GM13977 (cell line): ENCODE results near the gene CLOCK.
A peak's percentile ranks its signal among the peaks of the same experiment; 100 is the strongest.
"Not testable (repeated sequence)": the region's sequence is repeated elsewhere in the genome, so short reads cannot be mapped to it uniquely, and the experiment has no call there.

Experiments used
- DNase-seq: peaks from one replicate; pipeline ENCODE4 v3.0.0; 2012; ENCODE audit warnings: low spot score
- in situ Hi-C: fragments of 300-500 bp; cut with MboI; formaldehyde crosslinking; loops from one replicate; pipeline ENCODE4 v1.12.0; 2022; ENCODE audit warnings: low sequenced_read_pairs, low pct_unique_long_range_greater_than_20kb, mixed read lengths, inconsistent platforms; ENCODE audit not compliant: unreplicated experiment
- TF ChIP-seq, protein P1 (sequence below): IDR thresholded peaks from 2 replicates; pipeline ENCODE4 v1.5.1; 2012; ENCODE audit warnings: mild to moderate bottlenecking, control low read depth; ENCODE audit not compliant: insufficient read depth; ENCODE audit errors: extremely low read depth, missing control alignments

CLOCK gene

DNA sequence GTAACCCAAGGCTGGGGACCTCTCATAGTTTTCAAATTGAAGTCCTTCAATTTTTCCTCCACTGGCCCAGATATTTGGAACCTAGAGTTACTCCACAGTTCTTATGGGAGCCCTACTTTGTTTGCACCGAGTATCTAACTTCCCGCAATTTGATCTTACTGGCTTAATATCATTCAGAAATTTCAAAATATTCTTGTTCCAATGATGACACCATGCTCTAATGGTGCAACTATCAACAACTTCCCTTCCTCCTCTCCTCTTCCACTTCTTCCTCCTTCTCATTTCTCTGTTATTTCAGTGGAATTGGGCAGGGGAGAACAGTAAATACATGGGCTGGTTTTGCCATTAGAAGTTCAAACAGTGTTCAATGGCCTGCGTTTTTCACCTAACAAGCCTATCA, 25.1 kb upstream of the CLOCK start:
- TF ChIP-seq, protein P1, sequence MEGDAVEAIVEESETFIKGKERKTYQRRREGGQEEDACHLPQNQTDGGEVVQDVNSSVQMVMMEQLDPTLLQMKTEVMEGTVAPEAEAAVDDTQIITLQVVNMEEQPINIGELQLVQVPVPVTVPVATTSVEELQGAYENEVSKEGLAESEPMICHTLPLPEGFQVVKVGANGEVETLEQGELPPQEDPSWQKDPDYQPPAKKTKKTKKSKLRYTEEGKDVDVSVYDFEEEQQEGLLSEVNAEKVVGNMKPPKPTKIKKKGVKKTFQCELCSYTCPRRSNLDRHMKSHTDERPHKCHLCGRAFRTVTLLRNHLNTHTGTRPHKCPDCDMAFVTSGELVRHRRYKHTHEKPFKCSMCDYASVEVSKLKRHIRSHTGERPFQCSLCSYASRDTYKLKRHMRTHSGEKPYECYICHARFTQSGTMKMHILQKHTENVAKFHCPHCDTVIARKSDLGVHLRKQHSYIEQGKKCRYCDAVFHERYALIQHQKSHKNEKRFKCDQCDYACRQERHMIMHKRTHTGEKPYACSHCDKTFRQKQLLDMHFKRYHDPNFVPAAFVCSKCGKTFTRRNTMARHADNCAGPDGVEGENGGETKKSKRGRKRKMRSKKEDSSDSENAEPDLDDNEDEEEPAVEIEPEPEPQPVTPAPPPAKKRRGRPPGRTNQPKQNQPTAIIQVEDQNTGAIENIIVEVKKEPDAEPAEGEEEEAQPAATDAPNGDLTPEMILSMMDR, result no peak
- in situ Hi-C loops, result no loop called here
- DNase-seq, result no peak

DNA sequence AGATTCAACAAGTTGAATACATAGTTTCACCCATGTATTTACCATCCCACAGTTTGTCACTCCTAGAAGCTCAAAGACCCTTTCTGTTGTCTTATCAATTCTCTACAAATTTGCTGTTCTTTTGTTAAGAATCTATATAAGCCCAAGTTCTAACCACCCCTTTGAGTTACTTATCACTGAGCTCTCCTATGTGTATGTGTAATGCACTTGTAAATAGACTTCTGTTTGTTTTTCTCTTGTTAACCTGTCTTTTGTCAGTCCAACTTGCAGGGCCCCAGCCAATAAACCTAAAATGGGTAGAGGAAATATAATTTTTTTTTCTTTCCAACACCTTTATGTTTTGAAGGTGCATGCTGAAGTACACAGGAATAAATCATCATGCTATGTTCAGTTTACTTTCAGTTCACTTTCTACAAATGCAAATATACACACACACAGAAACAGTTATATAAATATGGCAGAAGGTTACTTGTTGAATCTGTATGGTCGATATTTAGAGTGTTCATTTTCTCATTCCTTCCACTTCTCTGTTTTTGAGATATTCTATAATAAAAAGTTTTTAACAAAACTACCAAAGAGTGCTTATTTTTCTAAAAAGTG, 22.3 kb upstream of the CLOCK start:
- TF ChIP-seq, protein P1, result no peak

DNA sequence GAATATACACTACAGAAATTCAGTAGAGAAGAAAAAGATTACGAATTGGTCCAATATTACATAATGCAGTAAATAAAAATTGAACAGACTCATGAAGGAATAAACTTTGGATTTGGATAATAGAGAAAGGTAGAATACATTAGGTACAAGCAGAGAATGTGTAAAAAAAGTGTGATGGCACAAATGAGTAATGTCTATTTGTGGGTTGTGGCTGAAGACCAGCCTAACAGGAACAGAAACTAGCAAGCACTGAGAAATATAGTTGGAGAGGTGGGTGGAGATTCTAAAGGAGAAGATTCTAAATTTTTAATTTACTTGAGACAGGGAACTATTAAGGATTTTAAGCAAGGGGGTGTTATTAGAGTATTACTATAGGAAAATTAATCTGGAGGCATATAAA, 15.2 kb upstream of the CLOCK start:
- TF ChIP-seq, protein P1, result no peak
- in situ Hi-C loops, result no loop called here
- peak; percentile 53 for DNase-seq

More for the DNA sequence above, 22.3 kb upstream of the CLOCK start:
- DNase-seq, result no peak
- in situ Hi-C loops, result no loop called here

DNA sequence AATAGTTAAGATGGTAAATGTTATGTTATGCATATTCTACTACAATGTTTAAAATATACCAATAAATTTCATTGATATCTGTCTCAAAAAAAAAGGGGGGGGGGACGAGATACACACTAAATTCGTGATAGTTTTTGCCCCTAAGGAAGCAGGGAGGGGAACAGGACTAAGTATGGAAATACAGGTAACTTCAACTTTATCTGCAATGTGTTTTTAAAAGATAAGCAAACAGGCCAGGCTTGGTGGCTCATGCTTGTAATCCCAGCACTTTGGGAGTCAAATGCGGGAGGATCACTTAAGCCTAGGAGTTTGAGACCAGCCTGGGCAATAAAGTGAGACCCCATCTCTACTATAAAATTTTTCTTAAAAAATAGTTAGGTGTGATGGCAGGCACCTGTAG, 13.4 kb upstream of the CLOCK start:
- no peak for DNase-seq
- TF ChIP-seq, protein P1, result no peak
- in situ Hi-C loops, result no loop called here

DNA sequence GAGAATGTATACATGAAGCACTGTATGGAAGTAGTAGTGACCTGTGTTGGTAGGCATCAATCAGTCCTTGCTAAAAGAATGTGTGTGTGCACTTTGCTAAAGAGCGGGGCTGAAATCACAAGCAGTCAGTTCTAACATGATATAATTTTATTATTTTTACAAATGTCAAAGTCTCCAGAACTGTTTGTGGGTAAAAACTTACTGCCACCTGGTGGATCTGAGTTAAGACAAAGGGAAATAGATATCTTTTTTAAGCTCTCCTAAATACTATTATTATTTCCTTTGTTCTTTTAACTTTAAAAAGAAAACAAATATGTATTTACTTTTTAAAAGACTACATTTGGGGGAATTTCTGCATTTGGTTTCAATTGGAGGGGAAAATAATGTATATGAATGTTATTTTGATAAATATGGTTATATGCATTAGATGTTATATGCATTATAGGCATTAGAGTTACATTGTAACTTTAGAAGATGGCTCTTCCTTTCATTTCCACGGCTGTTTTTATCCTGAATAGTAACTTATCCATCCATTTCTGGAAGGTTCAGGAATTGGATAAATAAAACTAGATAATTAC, 7.8 kb upstream of the CLOCK start:
- peak; percentile 25 for DNase-seq
- in situ Hi-C loops, result no loop called here
- TF ChIP-seq, protein P1, result peak; percentile 22

DNA sequence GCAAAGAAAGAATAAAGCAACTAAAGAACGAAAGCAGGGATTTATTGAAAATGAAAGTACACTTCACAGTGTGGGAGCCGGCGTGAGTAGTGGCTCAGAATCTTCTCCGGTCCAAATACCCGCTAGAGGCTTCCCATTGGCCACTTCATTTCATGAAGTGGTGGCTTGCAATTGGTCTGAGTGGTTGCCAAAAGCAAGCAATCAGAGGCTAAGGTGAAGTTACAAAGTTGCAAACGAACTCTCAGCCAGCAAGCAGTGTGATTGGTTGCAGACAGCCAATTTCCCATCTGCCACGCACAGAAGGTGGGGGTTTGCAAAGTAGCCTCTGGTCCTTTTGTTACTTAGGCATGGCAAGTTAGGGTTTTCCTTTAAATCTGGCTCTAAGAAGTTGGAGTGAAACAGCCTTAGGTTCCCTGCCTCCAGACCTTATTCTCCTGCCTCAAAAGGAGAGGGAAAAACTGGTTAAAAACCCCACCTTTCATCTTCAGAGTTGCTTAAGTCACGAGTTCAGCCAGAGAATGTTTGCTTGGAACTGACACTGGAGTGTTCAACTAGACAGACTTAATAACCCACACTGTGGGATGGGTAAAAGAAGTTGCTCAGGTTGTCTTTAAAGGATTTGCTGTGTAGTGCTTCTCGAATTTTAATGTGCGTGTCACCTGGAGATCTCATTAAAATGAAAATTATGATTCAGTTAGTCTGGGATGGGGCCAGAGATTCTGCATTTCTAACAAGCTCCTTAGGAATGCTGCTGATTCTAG, 6.9 kb upstream of the CLOCK start:
- no peak for DNase-seq
- in situ Hi-C loops, result no loop called here
- TF ChIP-seq, protein P1, result no peak

DNA sequence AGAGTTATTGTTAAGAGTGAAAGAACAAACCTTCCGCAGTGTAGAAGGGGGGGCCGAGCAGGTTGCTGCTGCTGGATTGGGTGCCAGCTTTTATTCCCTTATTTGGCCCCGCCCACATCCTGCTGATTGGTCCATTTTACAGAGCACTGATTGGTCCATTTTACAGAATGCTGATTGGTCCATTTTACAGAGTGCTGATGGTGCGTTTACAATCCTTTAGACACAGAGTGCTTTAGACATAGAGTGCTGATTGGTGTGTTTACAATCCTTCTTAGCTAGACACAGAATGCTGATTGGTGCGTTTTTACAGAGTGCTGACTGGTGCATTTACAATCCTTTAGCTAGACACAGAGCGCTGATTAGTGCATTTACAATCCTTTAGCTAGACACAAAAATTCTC, 5.3 kb upstream of the CLOCK start:
- DNase-seq, in situ Hi-C loops: not testable (repeated sequence)
